Measurements from ENCODE around the gene ODAD3. TPM values are rescaled to one million over a fixed set of nuclear protein-coding genes. Genes with fewer than 3 reads are reported as not detected.

The ODAD3 gene
- total RNA-seq, 1 experiment from 2014 or later, result 3.9 TPM

- ATAC-seq (no peak), DNase-seq (no peak)
- Histone ChIP-seq H3K4me1 (ENCODE audit: insufficient read depth, low read length) (no peaks in the 10 kb centered on the region), H3K9me3 (ENCODE audit: low read length) (no peaks in the 10 kb centered on the region), H3K27ac (ENCODE audit: low read length) (no peak overlapping the region), H3K9me2 (replicated peaks; ENCODE audit: low read length) (no peaks in the 10 kb centered on the region), H3K27me3 (ENCODE audit: low read length) (no peaks in the 10 kb centered on the region), H3K36me3 (ENCODE audit: low read depth, low read length) (peaks cover 46% of the 10 kb centered on the region), H3F3A (ENCODE audit: low read length, unreplicated experiment) (no peaks in the 10 kb centered on the region), H4K20me1 (ENCODE audit: low read length) (no peaks in the 10 kb centered on the region), H3K4me2 (ENCODE audit: low read length) (no peak overlapping the region), H3K79me2 (ENCODE audit: low read length) (no peaks in the 10 kb centered on the region), H2AFZ (ENCODE audit: low read length) (no peak overlapping the region), H3K4me3 (ENCODE audit: low read length) (no peak overlapping the region), H3K9ac (ENCODE audit: low read length) (no peak overlapping the region)
- TF ChIP-seq CTCF (conservative IDR thresholded peaks at IDR 0.05; ENCODE audit: low read depth, low read length) (no peak), EZH2phosphoT487 (IDR thresholded peaks at IDR 0.05; ENCODE audit: borderline replicate concordance, low read length) (no peak), EZH2 (IDR thresholded peaks at IDR 0.05; ENCODE audit: low read length, unreplicated experiment) (no peak)
- intact Hi-C loops (cut with micrococcal nuclease), result no loop called here
- POLR2A ChIA-PET (ENCODE audit: unreplicated experiment), result no interaction called here
- no TSS peak for BruUV-seq (replicated peaks)
- CTCF ChIA-PET, result interaction anchor here (0.6 kb wide), 1 partner anchor 57 kb away, joined by 3 read pairs; no protein-coding TSS in a partner anchor
These were observed 13.5 kb upstream of the ODAD3 start for GRCh38 chr19:11448410-11448809.

GRCh38 chr19:11447347-11448262 is 12.7 kb upstream of the ODAD3 start:
- intact Hi-C loops (cut with micrococcal nuclease), result no loop called here
- no peak overlapping the region for H3K27ac ChIP-seq (ENCODE audit: low read length)
- H3K4me1 ChIP-seq (ENCODE audit: insufficient read depth, low read length), result no peaks in the 10 kb centered on the region
- H3K9ac ChIP-seq (ENCODE audit: low read length), result no peak overlapping the region
- no TSS peak for BruUV-seq (replicated peaks)
- H3F3A ChIP-seq (ENCODE audit: low read length, unreplicated experiment), result no peaks in the 10 kb centered on the region
- H3K4me2 ChIP-seq (ENCODE audit: low read length), result no peak overlapping the region
- no peak overlapping the region for H2AFZ ChIP-seq (ENCODE audit: low read length)
- no peak for TF ChIP-seq EZH2phosphoT487 (IDR thresholded peaks at IDR 0.05; ENCODE audit: borderline replicate concordance, low read length)
- no peak for TF ChIP-seq CTCF (conservative IDR thresholded peaks at IDR 0.05; ENCODE audit: low read depth, low read length)
- no peak for TF ChIP-seq EZH2 (IDR thresholded peaks at IDR 0.05; ENCODE audit: low read length, unreplicated experiment)
- DNase-seq, result no peak
- peaks cover 46% of the 10 kb centered on the region for H3K36me3 ChIP-seq (ENCODE audit: low read depth, low read length)
- H3K79me2 ChIP-seq (ENCODE audit: low read length), result no peaks in the 10 kb centered on the region
- no peak for ATAC-seq
- no peak overlapping the region for H3K4me3 ChIP-seq (ENCODE audit: low read length)
- ChIA-PET CTCF (interaction anchor here (0.6 kb wide), 1 partner anchor 56 kb away, joined by 3 read pairs; no protein-coding TSS in a partner anchor), POLR2A (ENCODE audit: unreplicated experiment) (no interaction called here)
- H3K9me2 ChIP-seq (replicated peaks; ENCODE audit: low read length), result no peaks in the 10 kb centered on the region
- H3K9me3 ChIP-seq (ENCODE audit: low read length), result no peaks in the 10 kb centered on the region
- no peaks in the 10 kb centered on the region for H3K27me3 ChIP-seq (ENCODE audit: low read length)
- H4K20me1 ChIP-seq (ENCODE audit: low read length), result no peaks in the 10 kb centered on the region
